ENCODE measurements around the gene ODAD3.

DNA sequence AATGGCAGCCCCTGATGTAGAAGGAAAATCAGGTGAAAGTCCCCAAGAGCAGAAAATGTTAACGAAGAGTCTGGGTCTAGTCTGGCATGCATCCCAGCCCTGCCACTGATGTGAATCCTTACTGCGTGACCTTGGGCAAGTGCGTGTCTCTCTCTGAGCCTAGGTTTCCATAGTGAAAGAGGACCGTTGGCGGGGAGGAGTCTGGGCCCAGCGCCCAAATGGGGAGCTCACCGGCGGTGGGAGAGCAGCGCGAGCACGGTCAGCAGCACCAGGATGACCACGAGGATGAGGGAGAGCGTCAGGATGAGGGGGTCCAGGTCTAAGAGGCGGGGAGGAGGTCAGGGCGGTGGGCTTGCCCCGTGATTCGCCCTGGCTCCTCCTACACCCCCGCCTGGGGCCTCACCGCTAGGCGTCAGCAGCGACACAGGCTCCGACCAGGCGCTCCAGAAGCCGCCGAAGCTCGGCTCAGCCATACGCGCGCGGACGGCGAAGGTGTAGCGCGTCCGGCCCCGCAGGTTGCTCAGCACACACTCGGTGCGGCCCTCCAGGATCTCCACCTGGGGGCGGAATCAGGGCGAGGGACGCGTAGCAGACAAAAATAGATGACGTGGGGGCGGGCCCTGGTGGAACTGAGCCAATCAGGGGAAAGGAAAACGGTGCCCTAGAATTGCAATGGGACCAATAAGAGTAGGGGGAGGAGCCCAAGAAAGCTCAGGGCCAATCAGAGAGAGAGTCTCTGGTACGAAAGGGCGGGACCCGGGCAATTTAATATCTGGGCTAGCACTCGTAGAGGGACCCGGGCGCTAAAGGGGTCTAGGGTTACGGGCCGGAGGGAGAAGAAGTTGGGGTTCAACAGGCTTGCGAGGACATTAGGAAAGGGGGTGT lies 54.0 kb downstream of the ODAD3 start:
- TF ChIP-seq, protein P1, sequence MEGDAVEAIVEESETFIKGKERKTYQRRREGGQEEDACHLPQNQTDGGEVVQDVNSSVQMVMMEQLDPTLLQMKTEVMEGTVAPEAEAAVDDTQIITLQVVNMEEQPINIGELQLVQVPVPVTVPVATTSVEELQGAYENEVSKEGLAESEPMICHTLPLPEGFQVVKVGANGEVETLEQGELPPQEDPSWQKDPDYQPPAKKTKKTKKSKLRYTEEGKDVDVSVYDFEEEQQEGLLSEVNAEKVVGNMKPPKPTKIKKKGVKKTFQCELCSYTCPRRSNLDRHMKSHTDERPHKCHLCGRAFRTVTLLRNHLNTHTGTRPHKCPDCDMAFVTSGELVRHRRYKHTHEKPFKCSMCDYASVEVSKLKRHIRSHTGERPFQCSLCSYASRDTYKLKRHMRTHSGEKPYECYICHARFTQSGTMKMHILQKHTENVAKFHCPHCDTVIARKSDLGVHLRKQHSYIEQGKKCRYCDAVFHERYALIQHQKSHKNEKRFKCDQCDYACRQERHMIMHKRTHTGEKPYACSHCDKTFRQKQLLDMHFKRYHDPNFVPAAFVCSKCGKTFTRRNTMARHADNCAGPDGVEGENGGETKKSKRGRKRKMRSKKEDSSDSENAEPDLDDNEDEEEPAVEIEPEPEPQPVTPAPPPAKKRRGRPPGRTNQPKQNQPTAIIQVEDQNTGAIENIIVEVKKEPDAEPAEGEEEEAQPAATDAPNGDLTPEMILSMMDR (IDR thresholded peaks at IDR 0.05), result peak; percentile 60 to 79 (median 78)
- TF ChIP-seq POLR2A (IDR thresholded peaks at IDR 0.05; ENCODE audit: low read depth), result peak; percentile 39
- peak; percentile 90 to 96 for TF ChIP-seq POLR2AphosphoS5 (IDR thresholded peaks at IDR 0.05)

Data from esophagus muscularis mucosa (tissue), 3 donors.